K562 (cell line): ENCODE measurements around the gene AGGF1. TPM values are rescaled to one million over a fixed set of nuclear protein-coding genes. Genes with fewer than 3 reads are reported as not detected.

ENCODE experiments used
- ATAC-seq: fragments of 200-7000 bp; cut with Tn5 transposase; 3 replicates; pipeline ENCODE4 v1.9.1; 2020; ENCODE audit warnings: moderate library complexity
- BruUV-seq: library from RNA; stranded (reverse); fragments of 400-500 nt; replicated peaks from 2 replicates; lab custom pipeline; 2021; lab: Mats Ljungman, UMichigan
- CTCF ChIA-PET: fragments of 300-600 bp; formaldehyde crosslinking; extraction: SDS; loops from one replicate; lab custom pipeline; 2021; ENCODE audit warnings: low intra/inter-chr PET ratio; lab: Yijun Ruan, JAX
- POLR2A ChIA-PET: fragments of 300-600, 350-650 bp; sonication (Branson Sonifier 250); formaldehyde crosslinking; extraction: SDS; loops from one replicate; lab custom pipeline; 2021; ENCODE audit warnings: antibody characterized with exemption, inconsistent platforms; lab: Yijun Ruan, JAX
- DNase-seq, 4 experiments: peaks; one replicate each; pipeline versions ENCODE4 v3.0.0 to v3.0.0-alpha.2; 2011 to 2018; ENCODE audit warnings: low spot score in 3 of 4, mixed read lengths in 3 of 4; ENCODE audit errors: extremely low read depth in 1 of 4
- FAIRE-seq: peaks from 2 replicates; lab custom pipeline; 2011; peaks lifted over from hg19 to GRCh38; lab: Jason Lieb, UNC
- H2AFZ ChIP-seq: 2 replicates; pipeline ENCODE4 v1.6.0; 2011; ENCODE audit warnings: low read depth, low read length, control low read depth, inconsistent platforms
- H3K27ac ChIP-seq: fragments of 200-600 bp; 3 replicates; pipeline ENCODE4 v1.8.0; 2011; ENCODE audit warnings: low read depth, mild to moderate bottlenecking, control low read depth, inconsistent platforms, low read length, moderate library complexity, mixed read lengths; ENCODE audit errors: extremely low read depth
- H3K27me3 ChIP-seq, 2 experiments: fragments of 300-600 bp in 1 of 2; 2 replicates in 1 of 2; 3 replicates in 1 of 2; pipeline versions ENCODE4 v1.6.0 to v1.8.0; 2011; ENCODE audit warnings: inconsistent platforms in 2 of 2, low read length in 2 of 2, mild to moderate bottlenecking in 1 of 2, mixed read lengths in 1 of 2, moderate library complexity in 1 of 2; ENCODE audit not compliant: control insufficient read depth in 2 of 2, insufficient read depth in 2 of 2
- H3K36me3 ChIP-seq: fragments of 300-600 bp; 3 replicates; pipeline ENCODE4 v1.8.0; 2011; ENCODE audit warnings: mild to moderate bottlenecking, low read length, inconsistent platforms; ENCODE audit not compliant: control insufficient read depth, insufficient read depth
- H3K4me1 ChIP-seq, 2 experiments: fragments of 200-600 bp in 1 of 2; replicated peaks in 1 of 2; 2 replicates in 1 of 2; 3 replicates in 1 of 2; pipeline versions ENCODE4 v1.5.1 to v1.8.0; 2011; ENCODE audit warnings: inconsistent platforms in 2 of 2, low read length in 2 of 2, mild to moderate bottlenecking in 1 of 2, mixed read lengths in 1 of 2, moderate library complexity in 1 of 2; ENCODE audit not compliant: control insufficient read depth in 2 of 2, insufficient read depth in 2 of 2
- H3K4me2 ChIP-seq: 2 replicates; pipeline ENCODE4 v1.6.1; 2011; ENCODE audit warnings: low read length, control low read depth, inconsistent platforms, mixed read lengths; ENCODE audit not compliant: insufficient read depth
- H3K4me3 ChIP-seq: fragments of 200-600 bp; sonication (generic), shearing (Covaris generic); 2 replicates; pipeline ENCODE4 v1.5.1; 2016; ENCODE audit warnings: control low read depth, inconsistent platforms
- H3K79me2 ChIP-seq: fragments of 200-600 bp; 3 replicates; pipeline ENCODE4 v1.8.0; 2011; ENCODE audit warnings: low read length, inconsistent platforms; ENCODE audit not compliant: control insufficient read depth, insufficient read depth
- H3K9ac ChIP-seq, 2 experiments: 2 replicates each; pipeline versions ENCODE4 v1.6.0 to v1.6.1; 2011; ENCODE audit warnings: low read depth in 2 of 2, low read length in 2 of 2, control low read depth in 1 of 2, inconsistent platforms in 1 of 2, mild to moderate bottlenecking in 1 of 2, mixed read lengths in 1 of 2; ENCODE audit not compliant: insufficient read depth in 1 of 2
- H3K9me1 ChIP-seq: one replicate; pipeline ENCODE4 v1.6.0; 2011; ENCODE audit warnings: inconsistent platforms, mild to moderate bottlenecking, low read length, moderate library complexity; ENCODE audit not compliant: control insufficient read depth, insufficient read depth
- H3K9me3 ChIP-seq: replicated peaks from 2 replicates; pipeline ENCODE4 v1.5.1; 2011; ENCODE audit warnings: low read depth, low read length, inconsistent platforms; ENCODE audit not compliant: control insufficient read depth, insufficient read depth
- H4K20me1 ChIP-seq: replicated peaks from 2 replicates; pipeline ENCODE4 v1.6.1; 2011; ENCODE audit warnings: low read length, inconsistent platforms, mixed read lengths; ENCODE audit not compliant: control insufficient read depth, insufficient read depth
- ADNP ChIP-seq: fragments of 200-800 bp; sonication (Bioruptor generic); IDR thresholded peaks from 2 replicates; pipeline ENCODE4 v1.6.1; 2016; ENCODE audit warnings: missing genetic modification characterization, missing compliant biosample characterization
- AFF1 ChIP-seq, 2 experiments: fragments of 450-650 bp; IDR thresholded peaks; 2 replicates each; pipeline ENCODE4 v1.6.1; 2018; ENCODE audit warnings: mild to moderate bottlenecking in 2 of 2, low read depth in 1 of 2; ENCODE audit not compliant: partially characterized antibody in 2 of 2
- ATF7 ChIP-seq: fragments of 450-650 bp; IDR thresholded peaks from 2 replicates; pipeline ENCODE4 v1.7.1; 2014; ENCODE audit warnings: mild to moderate bottlenecking, moderate library complexity
- BACH1 ChIP-seq: fragments of 200-800 bp; sonication (Bioruptor generic); IDR thresholded peaks from 2 replicates; pipeline ENCODE4 v1.6.1; 2016; ENCODE audit warnings: missing genetic modification characterization, missing compliant biosample characterization
- CXXC5 ChIP-seq: fragments of 250-450 bp; sonication (Bioruptor Pico); IDR thresholded peaks from 2 replicates; pipeline ENCODE4 v1.8.0; 2022; ENCODE audit warnings: inconsistent platforms, mild to moderate bottlenecking, moderate library complexity
- DLX4 ChIP-seq: fragments of 250-450 bp; sonication (Bioruptor Pico); IDR thresholded peaks from 2 replicates; pipeline ENCODE4 v1.6.1; 2021; ENCODE audit warnings: mild to moderate bottlenecking
- GABPB2 ChIP-seq: fragments of 250-450 bp; sonication (Bioruptor Pico); conservative IDR thresholded peaks from 2 replicates; pipeline ENCODE4 v1.5.1; 2021; ENCODE audit warnings: mild to moderate bottlenecking
- HIVEP1 ChIP-seq: fragments of 250-450 bp; sonication (Bioruptor Pico); IDR thresholded peaks from 2 replicates; pipeline ENCODE4 v1.4.0; 2020; ENCODE audit warnings: mild to moderate bottlenecking
- HMGN3 ChIP-seq: IDR thresholded peaks from 2 replicates; pipeline ENCODE4 v1.6.1; 2011; ENCODE audit warnings: borderline replicate concordance, low read depth, mild to moderate bottlenecking, mixed read lengths, low read length; ENCODE audit not compliant: insufficient read length; ENCODE audit errors: extremely low read depth
- MIER1 ChIP-seq: fragments of 450-650 bp; IDR thresholded peaks from 2 replicates; pipeline ENCODE4 v1.6.1; 2016; ENCODE audit warnings: antibody characterized with exemption, mild to moderate bottlenecking, low read depth
- NRF1 ChIP-seq, 2 experiments: fragments of 450-650 bp; IDR thresholded peaks in 1 of 2; conservative IDR thresholded peaks in 1 of 2; 2 replicates each; pipeline ENCODE4 v1.6.1; 2014; ENCODE audit warnings: mild to moderate bottlenecking in 2 of 2
- PML ChIP-seq: IDR thresholded peaks from 2 replicates; pipeline ENCODE4 v1.6.1; 2012; ENCODE audit warnings: low read length, inconsistent platforms
- SPI1 ChIP-seq: IDR thresholded peaks from 2 replicates; pipeline ENCODE4 v1.6.1; 2011; ENCODE audit warnings: low read depth, low read length, control low read depth, borderline replicate concordance
- ZFX ChIP-seq: sonication (generic); formaldehyde crosslinking; IDR thresholded peaks from 2 replicates; pipeline ENCODE4 v1.8.0; 2022; ENCODE audit warnings: mild to moderate bottlenecking, missing genetic modification reagents, moderate library complexity
- ZNF143 ChIP-seq: sonication (generic); formaldehyde crosslinking; IDR thresholded peaks from 2 replicates; pipeline ENCODE4 v1.9.0; 2022; ENCODE audit warnings: mild to moderate bottlenecking, missing genetic modification reagents
- ZNF277 ChIP-seq: fragments of 250-450 bp; sonication (Bioruptor Pico); IDR thresholded peaks from 2 replicates; pipeline ENCODE4 v1.8.0; 2022; ENCODE audit warnings: inconsistent platforms, mild to moderate bottlenecking, moderate library complexity, borderline replicate concordance
- WGBS: fragments of 100-300 bp; shearing (Covaris generic); methylation state at CpG from one replicate; pipeline ENCODE4 v1.1.6; 2016; ENCODE audit warnings: low coverage, mixed read lengths; ENCODE audit not compliant: insufficient coverage; ENCODE audit errors: missing lambda C conversion rate; 5-methylcytosine and 5-hydroxymethylcytosine counted together
- in situ Hi-C: fragments of 300-500 bp; cut with MboI; formaldehyde crosslinking; loops from 4 replicates; pipeline ENCODE4 v1.15.0; 2018; ENCODE audit warnings: inconsistent platforms, mixed read lengths
- intact Hi-C: fragments of 100-400 bp; cut with micrococcal nuclease; formaldehyde crosslinking; loops from 2 replicates; pipeline ENCODE4 v1.14.2; 2022
- polyA plus RNA-seq, 8 experiments: library from polyadenylated mRNA; depleted of rRNA in 4 of 8; stranded (reverse) in 5 of 8; unstranded in 3 of 8; fragments of >200 nt; fragmentation: Nextera tagmentation in 2 of 8; fragmentation: Illumina TruSeq in 1 of 8; extraction: Ambion mirVana in 2 of 8; extraction: Trizol in 1 of 8; gene quantifications; 2 replicates each; pipeline versions ENCODE4 v1.2.1 to v1.2.3, GENCODE V29; 2011 to 2014; ENCODE audit warnings: inconsistent platforms in 1 of 8, missing spikeins in 1 of 8
- total RNA-seq, 7 experiments: library from RNA; depleted of rRNA in 6 of 7; stranded (reverse); fragments of >200 nt in 6 of 7; fragmentation: Illumina TruSeq in 2 of 7; extraction: Trizol in 2 of 7; gene quantifications; 2 replicates each; pipeline versions ENCODE4 v1.2.1 to v1.2.3, GENCODE V29; 2011 to 2021; ENCODE audit warnings: low replicate concordance in 1 of 7

The AGGF1 gene
- total and polyA plus RNA-seq, 9 of the 15 experiments (the other 6 are each of a cell fraction or from before 2014, with no cell fraction given) = 5.2 to 20.4 (median 13.4) TPM

DNA sequence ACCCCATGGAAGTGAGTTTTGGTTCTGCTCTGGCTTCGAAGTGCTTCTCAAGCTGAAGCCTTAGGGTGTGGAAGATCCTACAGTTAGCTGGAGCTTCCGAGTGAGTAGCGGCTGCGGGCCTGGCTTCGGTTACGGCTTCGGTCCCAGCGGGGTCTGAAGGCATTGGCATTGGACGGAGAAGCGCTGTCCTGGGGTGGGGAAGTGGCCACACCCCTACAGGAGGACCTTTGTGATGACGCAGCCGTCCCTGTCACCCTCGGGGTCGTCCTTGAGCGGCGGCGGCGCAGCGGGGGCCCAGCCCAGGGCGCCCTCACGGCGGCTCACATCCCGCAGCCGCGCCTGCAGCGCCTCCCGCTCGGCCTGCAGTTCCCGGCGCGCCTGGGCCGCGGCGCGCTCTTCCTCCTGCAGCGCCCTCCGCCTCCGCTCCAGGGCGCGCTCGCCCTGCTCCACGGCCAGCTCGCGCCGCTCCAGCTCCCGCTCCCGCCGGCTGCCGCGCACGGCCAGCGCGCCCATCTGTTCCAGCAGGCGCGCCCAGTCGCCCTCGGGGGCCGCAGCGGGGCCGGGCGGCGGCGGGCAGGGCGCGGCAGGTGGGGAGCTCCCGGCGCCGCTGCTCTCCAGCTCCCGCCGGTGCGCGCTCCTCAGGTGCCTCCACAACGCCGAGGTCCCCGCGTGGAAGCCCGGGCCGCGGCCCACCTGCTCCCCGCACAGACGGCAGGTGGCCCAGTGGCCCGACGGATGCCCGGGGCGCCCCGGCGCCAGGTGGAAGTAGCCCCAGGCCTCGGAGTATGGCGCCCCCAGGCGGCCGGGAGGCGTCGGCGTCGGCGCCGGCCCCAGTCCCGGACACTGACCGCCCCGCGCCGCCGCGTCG, 47.0 kb downstream of the AGGF1 start:
- H3K27ac ChIP-seq = no peak overlapping the region
- H3K9me1 ChIP-seq = no peaks in the 10 kb centered on the region
- peak overlapping the region; percentile 59 for H3K4me3 ChIP-seq
- H4K20me1 ChIP-seq = no peaks in the 10 kb centered on the region
- no peaks in the 10 kb centered on the region for H3K79me2 ChIP-seq
- intact Hi-C loops = loop anchor here (1.0 to 2.0 kb wide), 2 partner anchors 60 to 209 kb away; no protein-coding TSS in a partner anchor
- DNase-seq (peak; percentile 76 to 83 (median 80)), ATAC-seq (peak; percentile 97), FAIRE-seq (no peak)
- 30% methylated on average over 58 of the region's 105 CpGs for WGBS
- H3K36me3 ChIP-seq = no peaks in the 10 kb centered on the region
- ChIA-PET POLR2A (interaction anchor here (0.6 to 1.0 kb wide), 2 partner anchors 10 to 128 kb away, joined by 3 read pairs; no protein-coding TSS in a partner anchor), CTCF (interaction anchor here (0.7 to 1.8 kb wide), 2 partner anchors 209 to 257 kb away, joined by 3 to 11 read pairs; no protein-coding TSS in a partner anchor)
- no peaks in the 10 kb centered on the region for H3K9me3 ChIP-seq
- H3K4me1 ChIP-seq = peaks cover 0 to 13% of the 10 kb centered on the region in 2 experiments; a peak in 3 of 5 replicates
- peak overlapping the region; percentile 92 for H2AFZ ChIP-seq
- H3K27me3 ChIP-seq = no peaks in the 10 kb centered on the region
- peak overlapping the region; percentile 75 for H3K4me2 ChIP-seq
- in situ Hi-C loops = no loop called here
- H3K9ac ChIP-seq = peak overlapping the region in 1 of 2 experiments; percentile 86; a peak in 3 of 4 replicates
- no TSS peak for BruUV-seq
- TF ChIP-seq MIER1 (no peak), AFF1 (IDR thresholded peaks at IDR 0.05; ENCODE audit: low read depth in 1 of 2, partially characterized antibody in 2 of 2) (no peak), ZNF143 (CRISPR knock-in tag) (no peak), PML (no peak), HIVEP1 (no peak), NRF1 (conservative IDR thresholded peaks at IDR 0.05 in 1 of 2, IDR thresholded peaks at IDR 0.05 in 1 of 2) (peak; percentile 36 to 40; a peak in 2 of 4 replicates), BACH1 (tag) (no peak), ADNP (tag) (no peak), CXXC5 (CRISPR knock-in tag) (peak; percentile 71), DLX4 (no peak), ATF7 (no peak; the same call in 1 of the 2 replicates), SPI1 (no peak), ZFX (CRISPR knock-in tag) (peak; percentile 52), GABPB2 (CRISPR knock-in tag) (no peak), HMGN3 (peak; percentile 30), ZNF277 (CRISPR knock-in tag) (no peak)
